Mesenteric fat pad (tissue), 1 donor: ENCODE results near the gene TMEM117. TPM values are rescaled to one million over a fixed set of nuclear protein-coding genes. Genes with fewer than 3 reads are reported as not detected.

Source experiments
- DNase-seq: peaks from one replicate; pipeline ENCODE4 v3.0.0-alpha.2; 2020; ENCODE audit warnings: low spot score
- total RNA-seq: library from RNA; stranded (reverse); fragmentation: NEBNext Ultra II Directional; extraction: Animal tissue kit (Norgen Biotek cat#: 25700); gene quantifications from one replicate; pipeline ENCODE4 v1.2.1, GENCODE V29; 2021
- donor health status: DM: yes; HTN: yes; CAD: no.

TMEM117 gene
- total RNA-seq, 1 donor from 2014 or later, result 7.7 TPM

- no peak for DNase-seq
Observed at GRCh38 chr12:43883748-43884147, 47.9 kb downstream of the TMEM117 start.

DNA sequence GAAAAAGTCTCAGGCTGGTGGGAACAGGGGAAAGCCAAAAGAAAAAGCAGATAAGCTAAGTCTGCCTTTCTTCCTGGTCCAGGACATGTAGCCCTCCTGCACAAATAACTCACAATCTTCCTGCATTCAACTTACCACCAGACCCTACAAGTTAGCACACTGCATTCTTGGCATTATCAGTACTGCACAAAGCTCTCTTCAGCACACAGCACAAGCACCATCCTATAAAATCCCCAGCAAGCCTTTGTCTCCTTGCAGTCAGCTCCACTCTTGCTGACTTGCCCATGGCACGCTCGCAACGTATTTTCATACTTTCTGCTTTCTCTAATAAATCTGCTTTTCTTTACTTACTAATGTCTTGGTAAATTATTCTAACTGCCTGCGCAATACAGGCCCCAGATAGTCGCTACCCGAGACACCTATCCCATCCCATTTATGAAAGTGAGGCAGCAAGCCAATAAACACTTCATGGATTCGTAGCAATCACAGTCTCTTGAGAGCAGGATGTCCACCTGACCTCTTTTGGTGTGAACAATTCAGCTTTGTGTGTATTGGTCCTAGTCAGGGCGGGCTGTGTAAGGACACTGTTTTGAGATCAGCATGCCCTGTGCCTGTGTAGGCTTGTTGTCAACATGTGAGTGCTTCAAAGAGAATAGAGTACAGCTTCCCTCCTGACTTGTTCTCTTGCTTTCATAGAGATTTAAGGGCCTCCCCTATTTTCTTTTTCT lies 49.0 kb downstream of the TMEM117 start:
- DNase-seq, result no peak

DNA sequence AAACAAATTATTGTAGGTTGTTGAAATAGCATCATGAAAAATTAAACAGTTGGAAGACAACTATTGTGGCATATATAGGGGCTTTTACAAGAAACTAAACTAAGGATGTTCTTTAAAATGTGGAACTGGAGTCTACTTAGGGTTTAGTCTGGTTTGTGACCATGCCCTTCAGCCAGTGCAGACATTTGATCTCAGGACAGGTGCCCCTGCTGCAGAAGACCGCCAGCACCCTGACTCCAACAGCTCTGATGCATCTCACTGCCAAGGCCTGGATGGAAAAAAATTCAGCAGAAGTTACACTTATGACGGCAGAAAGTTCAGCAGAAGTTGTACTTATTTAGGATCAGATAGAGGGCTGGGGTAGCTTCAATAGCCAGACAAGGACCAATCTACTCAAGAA lies 51.5 kb downstream of the TMEM117 start:
- DNase-seq, result no peak

- no peak for DNase-seq
Observed at GRCh38 chr12:43891856-43892574, 56.1 kb downstream of the TMEM117 start.

DNA sequence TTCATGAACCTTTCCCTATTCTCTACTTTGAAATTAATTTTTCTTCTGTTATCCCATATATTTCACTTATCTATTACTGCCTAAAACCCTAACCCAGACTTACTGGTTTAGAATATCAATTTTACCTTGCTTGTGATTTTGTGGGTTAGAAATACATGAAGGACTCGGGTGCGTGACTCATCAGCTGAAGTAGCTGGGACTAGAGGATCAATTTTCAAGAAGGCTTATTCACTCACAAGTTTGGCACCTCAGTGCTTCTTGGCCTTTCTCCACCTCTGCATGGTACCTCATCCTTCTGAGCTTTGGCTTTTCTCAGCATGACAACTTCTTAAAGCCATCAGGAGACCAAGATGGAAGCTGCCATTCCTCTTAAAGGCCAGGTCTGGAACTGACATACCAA lies 57.8 kb downstream of the TMEM117 start:
- DNase-seq, result no peak

DNA sequence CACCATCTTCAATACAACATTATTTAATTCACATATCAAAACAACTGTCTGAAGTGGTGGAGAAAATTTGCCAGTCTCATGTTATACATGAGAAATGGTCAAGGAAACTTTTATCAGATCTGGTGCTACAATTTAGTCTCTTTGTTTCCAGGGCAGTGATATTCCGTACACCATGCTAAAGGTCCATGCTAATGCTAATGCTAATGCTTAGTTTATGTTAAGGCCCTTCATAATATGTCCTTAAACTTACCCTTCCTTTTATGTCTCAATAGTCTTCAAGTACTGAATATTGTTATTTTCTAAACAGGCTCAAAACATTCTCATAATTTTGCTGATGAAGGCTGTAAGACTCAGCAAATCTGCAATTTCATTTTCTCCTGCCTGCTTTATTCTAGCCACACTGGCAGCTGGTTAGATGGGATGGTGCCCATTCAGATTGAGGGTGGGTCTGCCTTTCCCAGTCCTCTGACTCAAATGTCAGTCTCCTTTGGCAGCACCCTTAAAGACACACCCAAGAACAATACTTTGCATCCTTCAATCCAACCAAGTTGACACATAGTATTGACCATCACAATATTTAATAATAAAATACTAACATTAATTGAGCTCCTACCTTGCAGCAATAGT lies 59.8 kb downstream of the TMEM117 start:
- DNase-seq, result no peak

DNA sequence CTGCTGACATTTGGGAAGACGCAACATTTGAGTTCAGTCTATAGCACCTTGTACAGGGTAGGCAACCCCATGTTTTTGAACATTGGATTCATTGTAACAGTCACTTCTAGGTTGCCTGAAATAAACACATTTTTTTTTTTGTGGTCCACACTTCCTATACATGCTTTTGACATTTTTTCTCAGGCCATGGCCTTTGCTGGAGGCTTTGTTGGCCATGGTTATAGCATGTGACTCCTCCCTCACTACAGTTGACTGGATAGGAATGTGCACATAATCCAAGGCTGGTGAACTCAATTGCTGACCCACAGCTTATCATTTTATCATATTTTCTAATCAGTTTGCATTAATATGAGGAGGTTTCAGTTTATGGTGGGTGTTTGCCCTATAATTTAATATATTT lies 60.6 kb downstream of the TMEM117 start:
- no peak for DNase-seq

- DNase-seq, result no peak
Observed at GRCh38 chr12:43898474-43898873, 62.6 kb downstream of the TMEM117 start.

- no peak for DNase-seq
Observed at GRCh38 chr12:43899574-43899973, 63.7 kb downstream of the TMEM117 start.

DNA sequence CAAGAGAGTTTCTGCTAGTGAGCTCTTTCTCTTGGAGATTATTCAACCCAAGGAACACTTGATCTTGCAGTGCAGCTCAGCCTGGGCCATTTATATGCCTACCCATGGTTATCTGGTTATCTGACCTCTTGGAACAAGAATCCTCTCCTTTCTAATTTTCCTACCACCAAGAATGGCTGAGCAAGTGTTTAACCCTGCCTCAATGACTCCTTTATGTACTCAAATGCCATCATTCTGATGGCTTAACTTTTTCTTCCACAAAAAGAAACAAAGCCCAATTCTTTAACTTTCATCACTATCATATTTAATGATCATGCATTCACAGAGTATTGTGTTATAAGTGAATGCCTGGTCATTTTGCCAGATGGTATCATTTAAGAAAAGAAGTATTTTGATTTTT lies 67.8 kb downstream of the TMEM117 start:
- DNase-seq, result no peak

- no peak for DNase-seq
Observed at GRCh38 chr12:43912859-43913258, 77.0 kb downstream of the TMEM117 start.

GRCh38 chr12:43914391-43914790 lies 78.5 kb downstream of the TMEM117 start:
- no peak for DNase-seq

DNA sequence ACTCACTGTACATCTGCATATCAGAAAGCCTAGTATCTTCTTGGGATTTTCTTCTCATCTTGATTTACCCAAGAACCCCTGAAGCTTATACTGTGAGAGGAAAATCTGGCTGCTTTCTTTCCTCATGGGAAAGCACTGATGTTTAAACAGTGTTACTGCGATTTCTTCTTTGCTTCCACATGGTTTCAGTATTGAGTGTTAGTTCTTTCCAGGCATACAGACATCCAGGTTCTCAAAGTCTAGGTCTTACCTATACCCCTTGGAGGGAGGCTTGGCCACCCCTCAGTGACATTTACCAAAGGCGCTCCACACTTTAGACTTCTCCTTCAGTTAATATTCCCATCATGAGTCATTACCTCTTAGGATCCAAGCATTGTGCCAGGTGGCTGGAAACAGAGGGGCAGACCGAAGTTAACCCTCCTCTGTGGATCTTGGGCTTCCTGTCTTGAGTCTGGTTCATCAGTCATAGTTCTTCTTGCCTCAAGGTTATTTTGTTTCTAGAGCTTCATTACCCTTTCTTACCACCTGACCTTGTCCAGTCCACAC lies 79.1 kb downstream of the TMEM117 start:
- DNase-seq, result no peak

GRCh38 chr12:43917896-43918295 lies 82.0 kb downstream of the TMEM117 start:
- no peak for DNase-seq

DNA sequence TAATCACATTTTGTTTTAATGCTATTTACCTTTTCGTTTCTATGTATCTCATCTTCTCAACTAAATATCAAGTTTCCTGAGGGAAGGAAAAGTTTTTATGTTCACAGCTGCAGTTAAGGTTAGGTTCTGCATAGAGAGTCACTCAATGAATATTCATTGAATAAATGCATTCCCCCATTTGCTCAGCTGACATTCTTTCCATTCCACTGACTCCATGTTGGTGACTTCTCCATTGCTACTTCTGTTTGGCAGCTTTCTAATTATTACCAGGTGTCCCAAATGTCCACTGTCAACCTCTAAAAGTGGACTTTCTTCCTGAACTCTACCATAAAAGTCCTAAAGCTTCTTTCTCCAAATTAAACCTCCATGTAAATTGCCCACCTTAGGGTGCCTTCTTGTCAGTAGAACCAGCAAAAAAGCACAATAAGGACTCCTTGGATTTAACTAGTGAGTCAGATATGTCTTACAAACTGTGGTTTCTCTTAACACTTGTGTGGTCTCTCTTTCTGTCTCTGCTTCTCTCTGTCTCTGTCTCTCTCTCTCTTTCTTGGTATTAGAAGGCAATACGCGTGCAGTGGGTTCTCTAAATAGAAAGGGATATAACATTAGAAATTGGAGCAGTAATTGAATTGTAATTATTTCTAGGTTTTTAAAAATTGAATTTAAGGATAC lies 85.9 kb downstream of the TMEM117 start:
- no peak for DNase-seq

- DNase-seq, result no peak
Observed at GRCh38 chr12:43930032-43930431, 94.2 kb downstream of the TMEM117 start.

GRCh38 chr12:43931187-43931586 lies 95.3 kb downstream of the TMEM117 start:
- DNase-seq, result no peak

GRCh38 chr12:43935581-43935980 lies 99.7 kb downstream of the TMEM117 start:
- no peak for DNase-seq

GRCh38 chr12:43937947-43938346 lies 102.1 kb downstream of the TMEM117 start:
- no peak for DNase-seq

DNA sequence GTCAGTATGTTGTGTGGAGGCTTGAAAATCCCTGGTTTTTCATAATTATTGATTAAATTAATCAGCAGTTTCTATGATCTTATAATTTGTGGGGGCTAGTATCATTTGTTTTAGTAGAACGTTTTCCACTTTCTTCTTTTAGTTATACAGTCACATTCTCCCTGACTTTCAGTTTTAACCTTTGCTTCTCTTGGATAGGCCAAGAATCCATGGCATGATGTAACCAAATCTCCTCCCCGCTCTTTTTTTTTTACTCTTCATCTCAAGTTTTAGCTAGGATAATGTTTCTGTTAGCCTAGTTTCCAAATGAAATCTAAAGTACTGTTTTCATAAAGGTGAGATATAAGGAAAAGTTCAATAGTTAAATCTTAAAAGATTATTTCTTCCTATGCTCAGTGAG lies 106.5 kb downstream of the TMEM117 start:
- no peak for DNase-seq

GRCh38 chr12:43945983-43946382 lies 110.1 kb downstream of the TMEM117 start:
- DNase-seq, result no peak

DNA sequence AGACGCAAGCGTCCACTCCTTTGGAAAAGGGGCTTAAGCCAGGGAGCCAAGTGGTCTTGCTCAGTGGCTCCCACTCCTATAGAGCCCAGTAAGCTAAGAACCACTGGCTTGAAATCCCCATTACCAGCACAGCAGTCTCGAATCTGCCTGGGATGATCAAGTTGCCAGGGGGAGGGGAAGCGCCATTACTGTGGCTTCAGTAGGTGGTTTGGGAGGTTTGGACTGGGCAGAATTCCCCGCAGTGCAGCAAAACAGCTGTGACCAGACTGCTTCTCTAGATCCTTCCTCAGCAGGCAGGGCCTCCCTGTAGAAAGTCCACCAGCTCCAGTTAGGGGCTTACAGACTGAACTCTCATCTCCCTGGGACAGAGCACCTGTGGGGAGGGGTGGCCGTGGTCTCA lies 115.4 kb downstream of the TMEM117 start:
- DNase-seq, result no peak
